Measurements from ENCODE around the gene MKI67. TPM values are rescaled to one million over a fixed set of nuclear protein-coding genes. Genes with fewer than 3 reads are reported as not detected.
"Not testable (repeated sequence)": the region's sequence is repeated elsewhere in the genome, so short reads cannot be mapped to it uniquely, and the experiment has no call there.

Gene MKI67
- total and polyA plus RNA-seq, 8 donors = under 0.01 to 3.1 (median 0.47) TPM

GRCh38 chr10:128097783-128098182, 28.4 kb downstream of the MKI67 start:
- FAIRE-seq = no peak
- intact Hi-C loops (cut with DNase I) = no loop called here
- 87 to 88% methylated on average over 8 of the region's 8 CpGs for WGBS, 2 donors

GRCh38 chr10:128096486-128097199, 29.6 kb downstream of the MKI67 start:
- H3K4me1 ChIP-seq = no peaks in the 10 kb centered on the region
- no peak overlapping the region for H3K4me3 ChIP-seq
- ATAC-seq (no peak), FAIRE-seq (no peak), DNase-seq (no peak)
- H3K9me3 ChIP-seq = no peaks in the 10 kb centered on the region
- H3K36me3 ChIP-seq = no peaks in the 10 kb centered on the region
- H3K27me3 ChIP-seq = no peaks in the 10 kb centered on the region
- TF ChIP-seq CTCF (IDR thresholded peaks at IDR 0.05) = no peak
- no peak overlapping the region for H3K27ac ChIP-seq
- 91 to 95% methylated on average over 5 of the region's 5 CpGs for WGBS, 2 donors
- intact Hi-C loops (cut with DNase I) = no loop called here

More at GRCh38 chr10:128097783-128098182, 28.4 kb downstream of the MKI67 start:
- Histone ChIP-seq H3K36me3 (no peaks in the 10 kb centered on the region), H3K4me1 (no peaks in the 10 kb centered on the region), H3K4me3 (no peak overlapping the region), H3K27ac (no peak overlapping the region), H3K27me3 (no peaks in the 10 kb centered on the region), H3K9me3 (no peaks in the 10 kb centered on the region)
- TF ChIP-seq CTCF (IDR thresholded peaks at IDR 0.05) = no peak
- no peak for ATAC-seq
- DNase-seq = no peak

- Histone ChIP-seq H3K36me3 (no peaks in the 10 kb centered on the region), H3K27ac (no peak overlapping the region), H3K9me3 (no peaks in the 10 kb centered on the region), H3K4me1 (no peaks in the 10 kb centered on the region), H3K27me3 (no peaks in the 10 kb centered on the region), H3K4me3 (no peak overlapping the region)
- WGBS, 2 donors = 91 to 93% methylated on average over 11 of the region's 11 CpGs
- no peak for TF ChIP-seq CTCF (IDR thresholded peaks at IDR 0.05)
- intact Hi-C loops (cut with DNase I) = no loop called here
- FAIRE-seq (no peak), ATAC-seq (no peak), DNase-seq (no peak)
Measured at GRCh38 chr10:128095753-128096469, 30.3 kb downstream of the MKI67 start.

GRCh38 chr10:128095027-128095752, 31.0 kb downstream of the MKI67 start:
- 84 to 86% methylated on average over 11 of the region's 11 CpGs for WGBS, 2 donors
- H3K9me3 ChIP-seq = no peaks in the 10 kb centered on the region
- no peak overlapping the region for H3K27ac ChIP-seq
- no peak for FAIRE-seq
- intact Hi-C loops (cut with DNase I) = no loop called here
- H3K4me1 ChIP-seq = no peaks in the 10 kb centered on the region
- no peaks in the 10 kb centered on the region for H3K27me3 ChIP-seq
- TF ChIP-seq CTCF (IDR thresholded peaks at IDR 0.05) = no peak
- DNase-seq = no peak
- no peak for ATAC-seq
- no peaks in the 10 kb centered on the region for H3K36me3 ChIP-seq
- no peak overlapping the region for H3K4me3 ChIP-seq

GRCh38 chr10:128094596-128094995, 31.6 kb downstream of the MKI67 start:
- H3K27me3 ChIP-seq; H3K9me3 ChIP-seq; FAIRE-seq; ATAC-seq; H3K4me3 ChIP-seq; DNase-seq; H3K27ac ChIP-seq; intact Hi-C loops (cut with DNase I); H3K4me1 ChIP-seq; H3K36me3 ChIP-seq: not testable (repeated sequence)
- WGBS, 2 donors = 97 to 99% methylated on average over 4 of the region's 4 CpGs

Data from pancreas (tissue), 10 donors.